Fibroblast of gingiva (primary cell): ENCODE data around the gene FSIP1.
A peak's percentile ranks its signal among the peaks of the same experiment; 100 is the strongest.

Source experiments
- DNase-seq: peaks from one replicate; pipeline ENCODE4 v3.0.0-alpha.2; 2011; ENCODE audit warnings: low read depth

FSIP1 gene

DNA sequence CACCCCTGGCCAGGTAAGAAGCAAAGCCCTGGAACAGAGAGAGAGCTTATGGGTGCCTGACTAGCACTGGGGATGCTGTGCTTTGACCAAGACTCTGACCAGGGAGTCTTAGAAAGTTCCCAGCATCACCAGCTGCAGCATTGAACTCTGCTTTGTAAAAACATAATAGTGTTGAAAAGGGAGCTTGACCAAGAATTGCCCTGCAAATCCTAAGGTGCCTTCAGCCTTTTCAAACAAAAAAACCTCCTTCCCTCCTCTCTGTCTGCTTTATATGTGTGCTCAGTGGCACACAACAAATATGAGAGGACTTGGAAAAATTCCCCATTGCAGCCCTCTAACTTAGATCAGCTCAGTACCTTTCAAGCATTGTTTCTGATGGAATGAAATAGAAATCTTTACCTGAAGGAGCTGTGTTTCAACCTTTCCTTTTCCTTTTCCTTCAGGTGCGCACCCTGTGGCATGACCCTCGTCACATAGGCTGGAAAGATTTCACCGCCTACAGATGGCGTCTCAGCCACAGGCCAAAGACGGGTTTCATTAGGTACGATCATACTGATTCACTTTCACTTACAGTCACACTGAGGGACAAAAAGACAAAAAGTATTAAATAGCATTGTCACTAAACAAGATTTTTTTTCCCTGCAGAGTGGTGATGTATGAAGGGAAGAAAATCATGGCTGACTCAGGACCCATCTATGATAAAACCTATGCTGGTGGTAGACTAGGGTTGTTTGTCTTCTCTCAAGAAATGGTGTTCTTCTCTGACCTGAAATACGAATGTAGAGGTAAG, 188.8 kb downstream of the FSIP1 start:
- peak; percentile 58 for DNase-seq

DNA sequence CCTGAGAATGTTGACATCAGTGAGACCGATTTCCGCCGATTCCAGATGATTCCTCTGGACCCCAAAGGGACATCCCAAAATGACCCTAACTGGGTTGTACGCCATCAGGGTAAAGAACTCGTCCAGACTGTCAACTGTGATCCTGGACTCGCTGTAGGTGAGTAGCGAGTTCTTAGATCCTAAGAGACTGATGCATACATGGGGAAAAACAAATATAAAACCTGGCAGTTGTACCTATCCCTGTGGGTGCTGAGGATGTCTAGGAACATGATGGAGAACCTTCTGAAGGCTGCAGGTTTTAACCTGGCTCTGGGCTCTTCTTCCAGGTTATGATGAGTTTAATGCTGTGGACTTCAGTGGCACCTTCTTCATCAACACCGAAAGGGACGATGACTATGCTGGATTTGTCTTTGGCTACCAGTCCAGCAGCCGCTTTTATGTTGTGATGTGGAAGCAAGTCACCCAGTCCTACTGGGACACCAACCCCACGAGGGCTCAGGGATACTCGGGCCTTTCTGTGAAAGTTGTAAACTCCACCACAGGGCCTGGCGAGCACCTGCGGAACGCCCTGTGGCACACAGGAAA, 189.5 kb downstream of the FSIP1 start:
- no peak for DNase-seq

DNA sequence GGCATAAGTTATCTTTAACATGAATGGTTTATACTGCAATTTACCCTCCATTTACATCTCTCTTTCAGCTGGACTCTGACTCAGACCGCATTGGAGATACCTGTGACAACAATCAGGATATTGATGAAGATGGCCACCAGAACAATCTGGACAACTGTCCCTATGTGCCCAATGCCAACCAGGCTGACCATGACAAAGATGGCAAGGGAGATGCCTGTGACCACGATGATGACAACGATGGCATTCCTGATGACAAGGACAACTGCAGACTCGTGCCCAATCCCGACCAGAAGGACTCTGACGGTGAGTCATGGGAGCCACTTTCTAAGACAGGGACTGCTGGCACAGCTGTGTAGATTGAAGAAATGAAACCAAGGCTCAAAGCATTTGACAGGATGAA, 190.1 kb downstream of the FSIP1 start:
- peak; percentile 73 for DNase-seq

DNA sequence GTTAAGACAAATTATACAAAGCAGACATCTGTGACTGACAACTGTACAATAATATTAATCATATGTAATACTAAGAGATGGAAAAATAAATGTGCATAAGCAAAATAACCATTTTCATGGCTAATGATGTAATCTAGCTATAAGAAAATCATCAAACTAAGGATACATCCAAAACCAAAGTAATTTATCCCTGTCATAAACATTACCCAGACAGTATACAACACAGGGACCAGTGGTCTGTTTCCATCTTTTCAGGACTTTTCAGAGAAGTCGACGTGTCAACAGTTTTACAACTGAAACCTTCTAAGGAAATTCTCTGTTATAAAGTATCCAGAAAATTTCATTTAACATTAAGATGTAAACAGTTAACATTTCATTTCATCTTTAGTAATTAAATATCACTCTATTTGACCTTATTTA, 190.7 kb downstream of the FSIP1 start:
- peak; percentile 56 for DNase-seq

DNA sequence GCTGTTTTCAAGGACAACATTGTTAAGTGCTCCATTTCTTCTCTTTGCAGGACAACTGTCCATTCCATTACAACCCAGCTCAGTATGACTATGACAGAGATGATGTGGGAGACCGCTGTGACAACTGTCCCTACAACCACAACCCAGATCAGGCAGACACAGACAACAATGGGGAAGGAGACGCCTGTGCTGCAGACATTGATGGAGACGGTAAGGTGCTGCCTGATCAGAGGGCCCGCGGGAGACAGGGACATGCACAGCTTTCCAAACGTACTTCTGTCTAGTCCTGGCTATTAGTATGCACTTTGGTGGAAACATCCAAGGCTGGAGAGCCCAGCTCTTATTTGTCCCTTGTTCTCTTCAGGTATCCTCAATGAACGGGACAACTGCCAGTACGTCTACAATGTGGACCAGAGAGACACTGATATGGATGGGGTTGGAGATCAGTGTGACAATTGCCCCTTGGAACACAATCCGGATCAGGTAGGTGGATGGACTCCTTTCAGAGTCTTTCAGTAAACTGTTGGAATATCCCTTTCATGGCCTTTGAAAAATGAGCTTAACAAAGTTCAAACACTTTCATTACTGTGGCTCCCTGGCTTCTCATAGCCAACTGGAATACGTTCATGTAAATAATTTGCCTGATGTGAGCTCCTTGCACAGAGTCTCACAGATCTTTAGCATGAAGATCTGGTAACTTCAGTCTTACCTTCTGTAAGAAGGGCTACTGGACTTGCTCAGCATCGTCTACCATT, 191.3 kb downstream of the FSIP1 start:
- peak; percentile 68 for DNase-seq

DNA sequence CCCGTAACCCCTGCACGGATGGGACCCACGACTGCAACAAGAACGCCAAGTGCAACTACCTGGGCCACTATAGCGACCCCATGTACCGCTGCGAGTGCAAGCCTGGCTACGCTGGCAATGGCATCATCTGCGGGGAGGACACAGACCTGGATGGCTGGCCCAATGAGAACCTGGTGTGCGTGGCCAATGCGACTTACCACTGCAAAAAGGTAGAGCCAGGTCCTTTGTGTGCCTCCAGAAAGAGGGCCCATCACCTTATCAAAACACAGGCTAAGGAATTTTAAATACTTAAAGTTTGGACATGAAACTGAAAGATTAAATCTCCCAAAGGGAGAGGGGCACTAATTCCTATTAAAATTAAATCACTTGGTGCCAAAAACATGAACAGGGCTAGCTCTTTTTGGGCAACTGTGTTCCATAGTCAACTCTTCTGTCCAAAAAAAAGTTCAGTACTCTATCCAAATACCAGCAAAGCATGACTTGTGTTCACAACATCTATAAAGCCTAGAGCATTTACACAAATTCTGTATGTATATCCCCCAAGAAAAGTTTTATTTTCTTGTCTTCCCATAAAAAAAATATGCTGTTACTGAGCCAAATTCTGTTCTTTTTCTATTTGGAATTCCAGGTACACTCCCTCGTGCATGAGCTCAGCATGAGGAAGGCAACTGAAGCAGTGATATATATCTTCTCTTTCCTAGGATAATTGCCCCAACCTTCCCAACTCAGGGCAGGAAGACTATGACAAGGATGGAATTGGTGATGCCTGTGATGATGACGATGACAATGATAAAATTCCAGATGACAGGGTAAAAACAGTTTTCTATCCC, 192.6 kb downstream of the FSIP1 start:
- DNase-seq, result peak; percentile 67

DNA sequence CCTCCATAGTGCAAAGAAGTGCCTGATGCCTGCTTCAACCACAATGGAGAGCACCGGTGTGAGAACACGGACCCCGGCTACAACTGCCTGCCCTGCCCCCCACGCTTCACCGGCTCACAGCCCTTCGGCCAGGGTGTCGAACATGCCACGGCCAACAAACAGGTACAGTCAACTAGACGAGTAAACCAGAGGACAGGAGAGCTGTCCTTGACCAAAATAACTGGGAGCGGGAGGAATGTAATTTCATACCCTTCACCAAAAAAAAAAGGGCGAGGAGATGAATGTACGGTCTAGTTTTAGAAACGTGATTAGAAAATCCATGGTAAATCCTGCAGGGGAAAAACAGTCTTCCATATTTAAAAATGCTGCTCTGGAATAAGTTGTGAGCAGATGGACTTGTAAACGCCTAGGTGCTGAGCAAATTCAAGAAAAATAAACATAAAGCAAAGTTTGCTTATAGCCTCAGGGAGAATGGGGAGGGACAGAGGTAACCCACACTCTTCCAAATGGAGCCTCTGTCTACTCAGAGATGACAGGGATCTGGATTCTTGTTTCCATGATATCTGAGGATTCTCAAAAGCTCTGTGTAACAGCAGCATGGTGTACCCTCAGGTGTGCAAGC, 193.3 kb downstream of the FSIP1 start:
- no peak for DNase-seq

DNA sequence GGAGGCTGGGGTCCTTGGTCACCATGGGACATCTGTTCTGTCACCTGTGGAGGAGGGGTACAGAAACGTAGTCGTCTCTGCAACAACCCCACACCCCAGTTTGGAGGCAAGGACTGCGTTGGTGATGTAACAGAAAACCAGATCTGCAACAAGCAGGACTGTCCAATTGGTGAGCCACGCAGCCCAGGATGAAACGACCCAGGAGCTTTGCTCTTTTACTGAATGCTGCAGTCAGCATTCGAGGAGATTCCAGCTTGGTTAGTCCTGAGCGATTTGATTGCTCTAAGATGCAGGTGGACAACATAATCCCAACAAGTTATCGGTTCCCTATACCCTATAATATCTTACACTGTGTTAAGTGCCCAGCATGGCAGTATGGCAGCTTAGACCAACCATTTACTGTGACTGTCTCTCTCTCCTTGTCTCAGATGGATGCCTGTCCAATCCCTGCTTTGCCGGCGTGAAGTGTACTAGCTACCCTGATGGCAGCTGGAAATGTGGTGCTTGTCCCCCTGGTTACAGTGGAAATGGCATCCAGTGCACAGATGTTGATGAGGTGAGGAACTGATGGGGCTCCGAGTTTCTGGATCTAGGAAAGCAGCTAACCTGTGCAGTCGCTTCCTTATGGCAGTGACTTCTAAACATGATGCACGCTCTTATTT, 194.0 kb downstream of the FSIP1 start:
- peak; percentile 58 for DNase-seq

DNA sequence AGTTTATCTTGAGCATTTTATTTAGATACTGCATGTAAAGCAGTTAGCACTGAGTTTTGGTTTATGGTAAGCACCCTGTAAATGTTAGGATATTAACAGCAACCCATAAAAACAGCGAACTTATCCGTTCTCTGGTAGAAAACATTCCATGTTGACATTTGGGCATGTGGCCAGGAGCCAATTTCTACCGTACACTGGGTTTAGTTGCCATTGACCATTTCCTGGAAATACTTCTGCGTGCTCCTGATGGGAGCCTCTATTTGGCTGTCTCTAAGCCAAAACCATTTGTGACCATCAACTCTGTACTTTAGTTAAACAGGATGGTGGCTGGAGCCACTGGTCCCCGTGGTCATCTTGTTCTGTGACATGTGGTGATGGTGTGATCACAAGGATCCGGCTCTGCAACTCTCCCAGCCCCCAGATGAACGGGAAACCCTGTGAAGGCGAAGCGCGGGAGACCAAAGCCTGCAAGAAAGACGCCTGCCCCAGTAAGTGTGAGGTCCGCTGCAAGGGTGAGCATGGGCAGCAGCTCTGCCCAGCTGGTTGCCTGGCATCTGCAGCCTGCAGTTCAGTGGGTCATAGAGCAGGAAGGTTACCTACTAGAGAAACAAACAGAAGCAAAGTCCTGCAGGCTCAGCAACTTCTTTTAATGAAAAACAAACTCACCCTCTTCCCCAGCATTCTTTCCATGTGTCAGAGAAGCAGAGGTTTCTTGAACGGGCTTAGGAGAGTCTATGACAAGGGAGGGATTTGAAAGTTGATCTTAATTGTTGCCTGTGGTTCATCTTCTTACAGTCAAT, 194.7 kb downstream of the FSIP1 start:
- peak; percentile 71 for DNase-seq

DNA sequence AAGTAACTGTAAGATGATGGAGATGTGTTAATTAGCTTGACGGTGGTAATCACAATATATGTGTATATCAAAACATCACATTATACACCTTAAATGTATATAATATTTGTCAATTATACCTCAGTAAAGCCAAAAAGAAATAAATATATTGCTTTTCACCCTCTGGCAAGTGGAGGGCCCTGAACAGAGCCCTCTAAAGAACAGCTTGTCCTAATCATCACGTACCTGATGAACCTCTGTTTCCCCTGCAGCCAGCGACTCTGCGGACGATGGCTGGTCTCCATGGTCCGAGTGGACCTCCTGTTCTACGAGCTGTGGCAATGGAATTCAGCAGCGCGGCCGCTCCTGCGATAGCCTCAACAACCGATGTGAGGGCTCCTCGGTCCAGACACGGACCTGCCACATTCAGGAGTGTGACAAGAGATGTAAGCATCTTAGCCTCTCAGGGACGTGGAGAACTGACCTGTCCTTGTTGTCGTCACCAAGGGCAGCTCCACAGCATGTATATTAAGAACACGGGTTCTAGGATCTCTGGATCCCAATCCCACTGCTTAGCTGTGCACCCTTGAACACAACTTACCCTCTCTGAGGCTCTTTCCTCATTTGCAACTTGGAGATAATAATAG, 195.4 kb downstream of the FSIP1 start:
- DNase-seq, result peak; percentile 77

DNA sequence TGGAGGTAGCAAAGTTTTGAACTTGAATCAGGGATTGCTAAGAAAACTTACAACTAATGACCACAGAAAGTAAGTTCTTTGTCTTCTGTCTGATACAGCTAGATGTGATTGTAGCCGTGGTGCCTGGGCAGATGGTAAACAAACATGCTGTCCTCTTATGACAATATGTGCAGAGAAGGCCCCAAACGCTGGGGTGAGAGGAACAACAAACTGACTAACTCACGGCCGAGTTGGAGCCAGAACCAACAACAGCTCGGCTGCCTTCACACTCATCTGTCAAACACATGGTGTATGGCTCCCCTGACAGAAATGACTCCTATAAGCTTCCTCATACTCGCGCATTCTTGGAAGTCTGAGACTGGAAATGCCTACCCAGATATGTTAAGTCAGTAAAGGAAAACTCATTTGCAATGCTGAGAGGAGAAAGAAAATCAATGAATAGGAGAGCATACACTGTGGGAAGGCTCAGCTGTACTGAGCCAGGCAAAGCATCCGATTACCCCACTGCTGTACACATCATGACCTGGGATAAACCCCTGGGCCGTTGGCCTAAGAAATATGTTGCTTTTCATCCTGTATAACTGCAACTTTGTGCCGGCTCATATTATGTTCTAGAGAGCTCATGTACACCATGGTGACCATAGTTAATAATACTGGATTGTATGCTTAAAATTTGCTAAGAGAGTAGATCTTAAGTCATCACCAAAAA, 196.1 kb downstream of the FSIP1 start:
- DNase-seq, result peak; percentile 77

DNA sequence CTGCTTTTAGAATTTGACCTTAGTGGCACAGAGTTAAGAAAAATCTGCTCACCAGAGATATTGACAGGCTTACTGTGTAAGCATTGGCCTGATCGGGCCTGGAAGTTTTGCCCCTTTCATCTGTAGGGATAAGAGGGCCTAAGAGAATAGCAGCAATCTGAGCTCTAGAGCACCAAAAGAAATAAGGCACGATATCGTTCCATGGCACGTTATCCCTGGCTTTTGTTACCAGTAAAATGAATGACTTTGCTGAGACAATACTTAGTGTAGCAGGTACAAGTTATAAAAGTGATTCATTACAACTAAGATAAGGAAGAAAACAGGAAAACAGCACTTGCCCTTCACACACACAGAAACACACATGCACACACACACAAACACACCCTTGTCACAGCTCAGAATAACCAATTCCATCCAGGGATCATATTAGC, 196.8 kb downstream of the FSIP1 start:
- peak; percentile 49 for DNase-seq

DNA sequence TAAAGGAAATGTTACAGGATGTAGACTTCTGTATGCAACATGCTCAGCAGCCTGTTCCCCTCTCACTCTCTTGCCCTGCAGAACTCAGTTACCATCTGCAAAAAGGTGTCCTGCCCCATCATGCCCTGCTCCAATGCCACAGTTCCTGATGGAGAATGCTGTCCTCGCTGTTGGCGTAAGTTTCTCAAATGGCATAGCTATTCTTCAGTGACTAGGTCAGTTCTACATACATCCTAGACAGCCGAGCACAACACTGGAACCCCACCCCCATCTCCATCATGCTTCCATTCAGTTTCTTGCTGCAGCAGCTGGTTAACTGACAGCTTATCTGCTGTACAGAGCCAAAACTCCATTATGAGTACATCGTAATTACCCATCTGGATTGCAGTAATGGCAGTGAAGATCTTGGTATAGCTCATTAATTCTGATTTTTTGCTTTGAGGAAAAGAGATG, 197.2 kb downstream of the FSIP1 start:
- DNase-seq, result peak; percentile 65

DNA sequence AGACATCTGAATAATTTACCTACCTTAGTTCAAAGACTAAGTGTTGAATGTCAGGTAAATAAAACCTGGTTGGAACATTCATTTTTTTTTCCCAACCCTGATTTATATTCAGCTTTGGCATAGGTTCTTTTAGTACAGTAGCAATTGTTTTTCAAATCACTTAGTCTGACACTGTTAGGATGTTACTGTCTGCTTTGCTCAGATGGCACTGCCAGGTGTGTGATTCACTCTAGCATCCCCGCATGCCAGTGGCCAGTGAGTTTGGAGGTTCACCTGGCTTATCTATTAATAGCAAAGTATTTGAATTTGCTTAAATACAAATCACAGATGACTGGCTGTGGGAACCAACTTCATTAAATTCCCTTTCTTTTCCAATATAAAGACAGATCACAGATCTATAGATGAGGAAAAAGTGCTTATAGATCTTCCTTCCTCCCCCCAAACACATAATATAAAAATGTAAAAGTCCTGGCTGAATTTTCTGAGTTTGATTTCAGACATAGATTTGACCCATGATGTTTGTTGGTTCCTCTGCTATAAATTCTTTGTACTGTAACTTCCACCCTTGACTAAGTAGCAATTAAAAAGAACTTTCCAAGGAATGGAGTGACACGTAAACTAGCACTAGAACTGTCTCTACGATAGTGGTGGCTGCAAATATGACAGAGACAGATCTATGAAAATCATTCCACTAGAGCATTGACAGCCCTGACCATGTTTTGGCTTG, 197.8 kb downstream of the FSIP1 start:
- peak; percentile 41 for DNase-seq

DNA sequence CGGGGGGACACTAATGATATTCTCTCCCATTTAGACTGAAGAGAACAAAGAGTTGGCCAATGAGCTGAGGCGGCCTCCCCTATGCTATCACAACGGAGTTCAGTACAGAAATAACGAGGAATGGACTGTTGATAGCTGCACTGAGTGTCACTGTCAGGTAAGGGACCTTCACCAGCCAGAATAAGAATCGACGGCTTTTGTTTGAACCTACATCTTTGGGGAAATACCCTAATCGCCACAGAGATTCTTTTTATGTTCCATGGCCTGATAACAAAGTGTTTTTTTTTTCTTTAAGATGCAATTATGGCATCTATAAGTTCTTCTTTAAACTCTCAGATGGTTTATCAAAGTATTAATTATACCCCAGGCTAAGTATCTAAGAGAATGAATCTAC, 198.4 kb downstream of the FSIP1 start:
- no peak for DNase-seq

DNA sequence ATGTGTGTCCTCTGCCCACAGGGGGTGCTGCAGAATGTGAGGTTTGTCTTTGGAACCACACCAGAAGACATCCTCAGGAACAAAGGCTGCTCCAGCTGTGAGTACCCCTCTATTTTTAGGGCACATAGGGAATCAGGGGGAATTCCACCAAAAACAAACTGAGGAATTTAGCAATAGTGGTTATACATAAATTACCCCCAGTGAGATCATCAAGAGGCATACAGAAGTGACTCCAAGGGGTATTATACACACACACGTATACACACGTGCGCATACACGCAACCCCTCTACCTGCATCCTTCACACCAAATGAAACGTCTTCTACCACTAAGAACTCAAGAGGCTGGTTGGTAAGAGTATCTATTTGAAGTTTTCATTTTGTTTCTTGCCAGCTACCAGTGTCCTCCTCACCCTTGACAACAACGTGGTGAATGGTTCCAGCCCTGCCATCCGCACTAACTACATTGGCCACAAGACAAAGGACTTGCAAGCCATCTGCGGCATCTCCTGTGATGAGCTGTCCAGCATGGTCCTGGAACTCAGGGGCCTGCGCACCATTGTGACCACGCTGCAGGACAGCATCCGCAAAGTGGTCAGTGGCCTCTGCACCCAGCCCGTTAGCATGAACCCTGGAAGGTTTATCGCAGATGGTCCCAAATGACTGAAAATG, 198.9 kb downstream of the FSIP1 start:
- DNase-seq, result peak; percentile 78

DNA sequence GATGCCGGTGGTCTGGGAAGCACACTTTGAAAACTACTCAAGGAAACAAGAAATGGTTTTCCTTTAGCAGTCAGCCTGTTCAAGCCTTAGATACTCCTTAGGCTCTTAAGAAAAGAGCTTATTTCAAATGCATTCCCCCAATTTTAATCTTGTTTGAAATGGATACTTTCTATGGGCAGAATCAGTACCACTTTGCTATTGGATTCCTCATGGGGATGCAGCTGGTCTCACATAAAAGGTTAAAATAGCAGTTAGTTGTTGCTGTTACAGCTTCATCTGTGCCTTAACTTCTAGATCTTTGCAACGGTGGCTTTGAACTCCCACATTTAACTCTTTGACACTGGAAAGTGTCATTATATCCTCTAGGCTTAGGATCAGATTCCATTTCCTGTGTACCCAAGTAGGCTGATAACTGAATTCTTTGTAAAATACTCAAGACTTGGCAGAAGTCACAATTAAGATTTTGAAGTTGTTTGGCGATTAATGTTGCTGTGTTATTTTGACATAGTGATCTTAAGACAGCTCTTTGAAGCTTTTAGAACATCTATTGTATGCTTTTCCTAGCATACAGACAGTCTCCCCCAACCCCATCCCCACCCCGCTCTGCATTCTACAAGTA, 199.6 kb downstream of the FSIP1 start:
- DNase-seq, result no peak
